Heart right ventricle (tissue), 16 donors: Measurements from ENCODE around the gene COG6. TPM values are rescaled to one million over a fixed set of nuclear protein-coding genes. Genes with fewer than 3 reads are reported as not detected.

ENCODE experiments used
- ATAC-seq, 8 donors: fragments of 200-7000 bp; cut with Tn5 transposase; one replicate each; pipeline ENCODE4 v1.9.1; 2020; ENCODE audit warnings: mild to moderate bottlenecking in 8 of 8, moderate library complexity in 8 of 8, moderate number of reproducible peaks in 1 of 8
- DNase-seq, 2 donors: peaks; one replicate each; pipeline ENCODE4 v3.0.0-alpha.2; 2020
- H3K27ac ChIP-seq, 10 donors: fragments of 200-600 bp; sonication (generic) in 2 of 10; one replicate each; pipeline versions ENCODE4 v1.5.0 to v1.8.0; 2020 to 2022; ENCODE audit warnings: mild to moderate bottlenecking in 3 of 10
- H3K27me3 ChIP-seq, 7 donors: fragments of 200-600 bp; one replicate each; pipeline ENCODE4 v1.8.0; 2021 to 2022; ENCODE audit warnings: mild to moderate bottlenecking in 2 of 7
- H3K36me3 ChIP-seq, 9 donors: fragments of 200-600 bp; sonication (generic) in 1 of 9; one replicate each; pipeline versions ENCODE4 v1.5.0 to v1.8.0; 2020 to 2022; ENCODE audit warnings: mild to moderate bottlenecking in 2 of 9
- H3K4me1 ChIP-seq, 9 donors: fragments of 200-600 bp; sonication (generic) in 1 of 9; one replicate each; pipeline versions ENCODE4 v1.5.0 to v1.8.0; 2020 to 2022; ENCODE audit warnings: mild to moderate bottlenecking in 4 of 9
- H3K4me3 ChIP-seq, 10 donors: fragments of 200-600 bp; sonication (generic) in 2 of 10; one replicate each; pipeline versions ENCODE4 v1.5.0 to v1.8.0; 2020 to 2022; ENCODE audit warnings: mild to moderate bottlenecking in 7 of 10, moderate library complexity in 2 of 10
- H3K9me3 ChIP-seq, 11 donors: fragments of 200-600 bp in 10 of 11; sonication (generic) in 2 of 11; one replicate each; pipeline versions ENCODE4 v1.5.0 to v1.8.0; 2013 to 2022; ENCODE audit warnings: mild to moderate bottlenecking in 2 of 11, control low read depth in 1 of 11, moderate library complexity in 1 of 11
- CTCF ChIP-seq, 9 donors: fragments of 200-600 bp; sonication (generic) in 2 of 9; IDR thresholded peaks; one replicate each; pipeline versions ENCODE4 v1.5.0 to v1.8.0; 2021 to 2022; ENCODE audit warnings: antibody characterized with exemption in 9 of 9, mild to moderate bottlenecking in 5 of 9, moderate library complexity in 1 of 9
- WGBS, 2 donors: extraction: QIAGEN DNeasy Blood & Tissue Kit; methylation state at CpG; one replicate each; pipeline ENCODE4 v1.1.7; 2013; ENCODE audit warnings: inconsistent platforms in 1 of 2; 5-methylcytosine and 5-hydroxymethylcytosine counted together
- intact Hi-C, 10 donors: fragments of 100-400 bp; cut with DNase I; formaldehyde crosslinking; loops; one replicate each; pipeline versions ENCODE4 v1.11.1 to v1.14.2; 2022
- polyA plus RNA-seq, 2 donors: library from polyadenylated mRNA; stranded (reverse); fragments of 200-250 nt; gene quantifications; one replicate each; pipeline ENCODE4 v1.2.3, GENCODE V29; 2013
- total RNA-seq, 10 donors: library from RNA; stranded (reverse); fragmentation: NEBNext Ultra II Directional in 3 of 10; extraction: Animal tissue kit (Norgen Biotek cat#: 25700) in 3 of 10; gene quantifications; one replicate each; pipeline versions ENCODE4 v1.2.1 to v1.2.4, GENCODE V29; 2021 to 2023
- donor health status: Arrhythmogenic right ventricular cardiomyopathy.
- donor health status: ischemic (EF 13 %, LVEDD 7.1; RV severe dilation, severe dysfunction).
- donor health status: healthy with polysubstance abuse.
- donor health status: DM: no; HTN: yes; CAD: no.
- donor health status: DM: no; HTN: no; CAD: no.
- donor health status: ischemic (EF 25% LVEDD 6.9; RV normal size, moderate dysfunction).
- donor health status: ischemic (EF 25% LVEDD 5.7; RV mildly dilated, moderate dysfunction).
- donor health status: healthy.
- donor health status: DM: yes; HTN: yes; CAD: no.
- donor health status: Ischemic cardiomyopathy.
- donor health status: ischemic (EF 35%, LVEDD 5.7; RV mildly dilated, moderate dysfunction).
- donor health status: nonischemic (EF 11% LVEDD 7.7; RV severe dilation, severe dysfunction).
- donor health status: DM: yes; HTN: yes; CAD: no.
- donor health status: PGD.
- donor health status: ischemic (EF 29% LVEDD 5.4; RV normal size, mild dysfunction).
- donor health status: nonischemic (EF 23%, LVEDD 6.1; RV moderate dilation, normal function).

The COG6 gene
- total and polyA plus RNA-seq, 12 donors: 7.0 to 48.3 (median 29.8) TPM

GRCh38 chr13:39748961-39749360, 93.5 kb downstream of the COG6 start:
- TF ChIP-seq CTCF (IDR thresholded peaks at IDR 0.05): no peak
- Histone ChIP-seq H3K4me3 (no peak overlapping the region), H3K27me3 (no peaks in the 10 kb centered on the region), H3K27ac (no peak overlapping the region), H3K4me1 (no peaks in the 10 kb centered on the region), H3K9me3 (peaks cover 0 to 14% (median 0%) of the 10 kb centered on the region in 11 donors), H3K36me3 (peaks cover 0 to 25% (median 3%) of the 10 kb centered on the region in 9 donors)
- no peak for DNase-seq
- intact Hi-C loops: no loop called here
- 32 to 44% methylated on average over 1 of the region's 1 CpG for WGBS, 2 donors
- ATAC-seq: no peak

DNA sequence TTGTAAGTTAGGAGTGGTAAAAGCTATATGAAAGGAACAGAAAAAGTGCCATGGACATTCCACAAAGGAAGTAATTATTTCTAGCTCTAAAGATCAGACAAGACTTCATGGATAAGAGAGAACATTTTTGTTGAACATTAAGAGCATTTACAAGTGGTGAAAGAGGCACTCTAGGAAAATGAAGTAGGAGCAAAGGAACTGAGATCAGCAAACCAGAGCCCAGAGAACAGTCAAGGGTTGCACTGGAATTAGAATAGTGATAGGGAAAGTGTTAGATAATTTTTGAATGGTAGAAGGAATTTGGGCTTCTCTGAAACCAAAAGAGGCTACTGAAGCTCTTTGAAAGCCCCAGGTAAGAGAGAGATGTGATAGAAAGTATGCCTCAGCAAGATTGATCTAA, 94.1 kb downstream of the COG6 start:
- no peak for ATAC-seq
- peaks cover 0 to 25% (median 3%) of the 10 kb centered on the region in 9 donors for H3K36me3 ChIP-seq
- peaks cover 0 to 11% (median 0%) of the 10 kb centered on the region in 11 donors for H3K9me3 ChIP-seq
- TF ChIP-seq CTCF (IDR thresholded peaks at IDR 0.05): no peak
- H3K4me3 ChIP-seq: no peak overlapping the region
- no peaks in the 10 kb centered on the region for H3K4me1 ChIP-seq
- no peak for DNase-seq
- H3K27me3 ChIP-seq: no peaks in the 10 kb centered on the region
- intact Hi-C loops: no loop called here
- H3K27ac ChIP-seq: no peak overlapping the region

- H3K27me3 ChIP-seq: no peaks in the 10 kb centered on the region
- ATAC-seq (no peak), DNase-seq (no peak)
- H3K4me3 ChIP-seq: no peak overlapping the region
- TF ChIP-seq CTCF (IDR thresholded peaks at IDR 0.05): no peak
- no peaks in the 10 kb centered on the region for H3K9me3 ChIP-seq
- H3K4me1 ChIP-seq: no peaks in the 10 kb centered on the region
- H3K36me3 ChIP-seq: peaks cover 0 to 25% (median 3%) of the 10 kb centered on the region in 9 donors
- H3K27ac ChIP-seq: no peak overlapping the region
- intact Hi-C loops: no loop called here
These were observed 96.3 kb downstream of the COG6 start for GRCh38 chr13:39751805-39752204.

GRCh38 chr13:39760521-39760920, 105.1 kb downstream of the COG6 start:
- intact Hi-C loops: no loop called here
- TF ChIP-seq CTCF (IDR thresholded peaks at IDR 0.05): no peak
- ATAC-seq: no peak
- Histone ChIP-seq H3K27me3 (no peaks in the 10 kb centered on the region), H3K4me1 (peaks cover 0 to 2% (median under 1%) of the 10 kb centered on the region in 9 donors), H3K9me3 (peaks cover 0 to 11% (median 0%) of the 10 kb centered on the region in 11 donors), H3K36me3 (no peaks in the 10 kb centered on the region), H3K27ac (no peak overlapping the region), H3K4me3 (no peak overlapping the region)
- DNase-seq: no peak
- 73 to 80% methylated on average over 1 of the region's 1 CpG for WGBS, 2 donors
